GM19468 (cell line): ENCODE measurements around the gene GPN2.
"Not testable (repeated sequence)": the region's sequence is repeated elsewhere in the genome, so short reads cannot be mapped to it uniquely, and the experiment has no call there.

Source experiments
- ATAC-seq: cut with Tn5 transposase; IDR thresholded peaks from one replicate; pipeline ENCODE4 v1.9.1; 2021; ENCODE audit warnings: mild to moderate bottlenecking, moderate library complexity, moderate number of reproducible peaks; ENCODE audit not compliant: unreplicated experiment; ENCODE audit errors: extremely low read depth

Gene GPN2

GRCh38 chr1:26861286-26861701, 28.8 kb downstream of the GPN2 start:
- no peak for ATAC-seq

GRCh38 chr1:26858891-26859640, 31.0 kb downstream of the GPN2 start:
- ATAC-seq = no peak

GRCh38 chr1:26858160-26858559, 31.9 kb downstream of the GPN2 start:
- no peak for ATAC-seq

- no peak for ATAC-seq
Measured at GRCh38 chr1:26857473-26858060, 32.5 kb downstream of the GPN2 start.

- no peak for ATAC-seq
Measured at GRCh38 chr1:26856604-26857469, 33.2 kb downstream of the GPN2 start.

- ATAC-seq = no peak
Measured at GRCh38 chr1:26856181-26856580, 33.9 kb downstream of the GPN2 start.

GRCh38 chr1:26855636-26856035, 34.4 kb downstream of the GPN2 start:
- no peak for ATAC-seq

- no peak for ATAC-seq
Measured at GRCh38 chr1:26854906-26855305, 35.2 kb downstream of the GPN2 start.

GRCh38 chr1:26853600-26853999, 36.5 kb downstream of the GPN2 start:
- ATAC-seq = no peak

GRCh38 chr1:26853156-26853555, 36.9 kb downstream of the GPN2 start:
- no peak for ATAC-seq

GRCh38 chr1:26852701-26853100, 37.4 kb downstream of the GPN2 start:
- no peak for ATAC-seq

- no peak for ATAC-seq
Measured at GRCh38 chr1:26851106-26851684, 38.9 kb downstream of the GPN2 start.

- no peak for ATAC-seq
Measured at GRCh38 chr1:26848941-26849774, 40.9 kb downstream of the GPN2 start.

GRCh38 chr1:26848499-26848898, 41.6 kb downstream of the GPN2 start:
- no peak for ATAC-seq

GRCh38 chr1:26847826-26848225, 42.3 kb downstream of the GPN2 start:
- not testable (repeated sequence) for ATAC-seq

GRCh38 chr1:26844424-26845196, 45.5 kb downstream of the GPN2 start:
- no peak for ATAC-seq

- no peak for ATAC-seq
Measured at GRCh38 chr1:26839779-26840178, 50.3 kb downstream of the GPN2 start.

GRCh38 chr1:26839339-26839722, 50.8 kb downstream of the GPN2 start:
- ATAC-seq = no peak
